ENCODE results near the gene TTC36. TPM values are rescaled to one million over a fixed set of nuclear protein-coding genes. Genes with fewer than 3 reads are reported as not detected.
A peak's percentile ranks its signal among the peaks of the same experiment; 100 is the strongest.

Gene TTC36
- total RNA-seq, 1 experiment from 2014 or later, result 1.2 TPM

- DNase-seq (ENCODE audit: low read depth, low spot score) (no peak), ATAC-seq (no peak)
- peak overlapping the region; percentile 62 to 67; a peak in 3 of 4 replicates for H3K4me3 ChIP-seq (ENCODE audit: low read depth in 2 of 2, low read length in 2 of 2)
- peaks cover 21% of the 10 kb centered on the region for H3K4me1 ChIP-seq (ENCODE audit: control insufficient read depth, insufficient read depth, low read length)
- ChIA-PET CTCF (interaction anchor here (1.0 kb wide), 1 partner anchor 35 kb away, joined by 4 read pairs; no protein-coding TSS in a partner anchor), POLR2A (no interaction called here)
- in situ Hi-C loops (cut with HindIII; ENCODE audit: low pct_unique_long_range_greater_than_20kb, low sequenced_read_pairs), result loop anchor here (5.0 kb wide), 1 partner anchor 48 kb away; no protein-coding TSS in a partner anchor
- H3K9me3 ChIP-seq (ENCODE audit: control insufficient read depth, insufficient read depth, low read depth, low read length), result no peaks in the 10 kb centered on the region
- no peaks in the 10 kb centered on the region for H3K27me3 ChIP-seq (ENCODE audit: control insufficient read depth, insufficient read depth, low read length)
- intact Hi-C loops (cut with micrococcal nuclease; ENCODE audit: unreplicated experiment), result loop anchor here (5.0 kb wide), 1 partner anchor 38 kb away; the partner anchor contains the start of gene IFT46
- 0 out of 2 replicates have a peak overlapping the region, but pooled peaks have one; percentile 5 for H3K27ac ChIP-seq (ENCODE audit: low read length)
- TF ChIP-seq TCF7L2 (IDR thresholded peaks at IDR 0.05; ENCODE audit: low read depth, low read length) (no peak), POLR2AphosphoS5 (IDR thresholded peaks at IDR 0.05; ENCODE audit: low read depth, low read length) (no peak), CTCF (IDR thresholded peaks at IDR 0.05) (no peak), SIN3A (IDR thresholded peaks at IDR 0.05; ENCODE audit: borderline replicate concordance, insufficient read depth, low read depth, low read length) (no peak), REST (IDR thresholded peaks at IDR 0.05; ENCODE audit: insufficient read depth in 1 of 2, low read depth in 2 of 2, low read length in 1 of 2) (no peak)
- H3K36me3 ChIP-seq (ENCODE audit: control insufficient read depth, insufficient read depth, low read length), result peaks cover 4% of the 10 kb centered on the region; the same call in 1 of the 2 replicates
- no TSS peak for BruUV-seq (replicated peaks)
These were observed 2.4 kb downstream of the TTC36 start for GRCh38 chr11:118529584-118530175.

GRCh38 chr11:118530180-118530682 is 3.0 kb downstream of the TTC36 start:
- ChIA-PET CTCF (interaction anchor here (1.0 kb wide), 1 partner anchor 35 kb away, joined by 4 read pairs; no protein-coding TSS in a partner anchor), POLR2A (no interaction called here)
- TF ChIP-seq SIN3A (IDR thresholded peaks at IDR 0.05; ENCODE audit: borderline replicate concordance, insufficient read depth, low read depth, low read length) (no peak), CTCF (IDR thresholded peaks at IDR 0.05) (no peak), POLR2AphosphoS5 (IDR thresholded peaks at IDR 0.05; ENCODE audit: low read depth, low read length) (no peak), REST (IDR thresholded peaks at IDR 0.05; ENCODE audit: insufficient read depth in 1 of 2, low read depth in 2 of 2, low read length in 1 of 2) (no peak), TCF7L2 (IDR thresholded peaks at IDR 0.05; ENCODE audit: low read depth, low read length) (no peak)
- intact Hi-C loops (cut with micrococcal nuclease; ENCODE audit: unreplicated experiment) (loop anchor here (5.0 kb wide), 1 partner anchor 37 kb away; the partner anchor contains the start of gene IFT46), in situ Hi-C loops (cut with HindIII; ENCODE audit: low pct_unique_long_range_greater_than_20kb, low sequenced_read_pairs) (no loop called here)
- Histone ChIP-seq H3K9me3 (ENCODE audit: control insufficient read depth, insufficient read depth, low read depth, low read length) (no peaks in the 10 kb centered on the region), H3K27me3 (ENCODE audit: control insufficient read depth, insufficient read depth, low read length) (no peaks in the 10 kb centered on the region), H3K4me3 (ENCODE audit: low read depth in 2 of 2, low read length in 2 of 2) (peak overlapping the region; percentile 62 to 67), H3K27ac (ENCODE audit: low read length) (peak overlapping the region; percentile 5; the same call in 1 of the 2 replicates), H3K4me1 (ENCODE audit: control insufficient read depth, insufficient read depth, low read length) (peaks cover 21% of the 10 kb centered on the region), H3K36me3 (ENCODE audit: control insufficient read depth, insufficient read depth, low read length) (no peaks in the 10 kb centered on the region)
- no peak for DNase-seq (ENCODE audit: low read depth, low spot score)
- ATAC-seq, result no peak; the same call in none of the 2 replicates
- BruUV-seq (replicated peaks), result no TSS peak

All from Panc1 (cell line).